Neural progenitor cell (in vitro differentiated cells): ENCODE data around the gene TRPM2. TPM values are rescaled to one million over a fixed set of nuclear protein-coding genes. Genes with fewer than 3 reads are reported as not detected.

ENCODE experiments used
- DNase-seq: peaks from one replicate; pipeline ENCODE4 v3.0.0-alpha.2; 2016; ENCODE audit warnings: low spot score
- H2AFZ ChIP-seq: fragments of 200-600 bp; sonication (generic); replicated peaks from 2 replicates; pipeline ENCODE4 v1.6.1; 2016; ENCODE audit warnings: antibody characterized with exemption
- H3F3A ChIP-seq: fragments of 200-600 bp; sonication (generic); 2 replicates; pipeline ENCODE4 v1.6.1; 2016; ENCODE audit warnings: antibody characterized with exemption, low read depth
- H3K27ac ChIP-seq: fragments of 200-600 bp; sonication (generic); 2 replicates; pipeline ENCODE4 v1.5.1; 2016; ENCODE audit warnings: mild to moderate bottlenecking
- H3K27me3 ChIP-seq: fragments of 200-600 bp; sonication (generic); 2 replicates; pipeline ENCODE4 v1.6.1; 2016; ENCODE audit warnings: mild to moderate bottlenecking, moderate library complexity
- H3K36me3 ChIP-seq: fragments of 200-600 bp; sonication (generic); 2 replicates; pipeline ENCODE4 v1.5.1; 2016
- H3K4me1 ChIP-seq: fragments of 200-600 bp; sonication (generic); 2 replicates; pipeline ENCODE4 v1.6.1; 2016; ENCODE audit warnings: mixed run types
- H3K4me2 ChIP-seq: fragments of 200-600 bp; sonication (generic); 2 replicates; pipeline ENCODE4 v1.6.1; 2016
- H3K4me3 ChIP-seq: fragments of 200-600 bp; sonication (generic); 2 replicates; pipeline ENCODE4 v1.5.1; 2016
- H3K79me2 ChIP-seq: fragments of 200-600 bp; sonication (generic); 2 replicates; pipeline ENCODE4 v1.6.1; 2016; ENCODE audit warnings: low read depth
- H3K9ac ChIP-seq: fragments of 200-600 bp; sonication (generic); 2 replicates; pipeline ENCODE4 v1.6.1; 2016
- H3K9me3 ChIP-seq: fragments of 200-600 bp; sonication (generic); 2 replicates; pipeline ENCODE4 v1.5.1; 2016; ENCODE audit warnings: low read depth
- H4K20me1 ChIP-seq: fragments of 200-600 bp; sonication (generic); 2 replicates; pipeline ENCODE4 v1.6.1; 2016; ENCODE audit warnings: low read depth
- H3K27ac Mint-ChIP-seq: 3 replicates; pipeline ENCODE4 v1.8.0; 2021; ENCODE audit warnings: mixed read lengths
- H3K27me3 Mint-ChIP-seq: 2 replicates; pipeline ENCODE4 v1.8.0; 2022; ENCODE audit warnings: low read depth, mild to moderate bottlenecking, inconsistent platforms, moderate library complexity, mixed read lengths; ENCODE audit not compliant: insufficient read depth
- H3K36me3 Mint-ChIP-seq: 3 replicates; pipeline ENCODE4 v1.8.0; 2021; ENCODE audit warnings: mixed read lengths
- H3K4me1 Mint-ChIP-seq: 3 replicates; pipeline ENCODE4 v1.8.0; 2021; ENCODE audit warnings: mixed read lengths
- H3K4me3 Mint-ChIP-seq: 3 replicates; pipeline ENCODE4 v1.8.0; 2021; ENCODE audit warnings: mild to moderate bottlenecking, moderate library complexity, mixed read lengths
- H3K9me3 Mint-ChIP-seq: 3 replicates; pipeline ENCODE4 v1.8.0; 2020; ENCODE audit warnings: mixed read lengths
- CTCF ChIP-seq: fragments of 200-600 bp; sonication (generic); IDR thresholded peaks from 2 replicates; pipeline ENCODE4 v1.5.1; 2017; ENCODE audit warnings: antibody characterized with exemption, mild to moderate bottlenecking
- EZH2 ChIP-seq: fragments of 200-600 bp; sonication (generic); IDR thresholded peaks from 2 replicates; pipeline ENCODE4 v1.6.1; 2017; ENCODE audit warnings: antibody characterized with exemption, mild to moderate bottlenecking, moderate library complexity
- EZH2phosphoT487 ChIP-seq: fragments of 200-600 bp; sonication (generic); IDR thresholded peaks from 2 replicates; pipeline ENCODE4 v1.6.1; 2017; ENCODE audit warnings: antibody characterized with exemption
- total RNA-seq: library from RNA; depleted of rRNA; stranded (reverse); fragments of >200 nt; gene quantifications from 2 replicates; pipeline ENCODE4 v1.2.3, GENCODE V29; 2015; ENCODE audit warnings: low replicate concordance

TRPM2 gene
- total RNA-seq, 1 donor from 2014 or later, result not detected

GRCh38 chr21:44413566-44414290, 60.3 kb downstream of the TRPM2 start:
- Histone ChIP-seq H3K4me2 (no peak overlapping the region), H4K20me1 (no peaks in the 10 kb centered on the region), H3F3A (no peaks in the 10 kb centered on the region), H3K9ac (no peak overlapping the region), H3K27me3 (no peaks in the 10 kb centered on the region), H3K9me3 (no peaks in the 10 kb centered on the region), H3K27ac (no peak overlapping the region), H3K4me3 (no peak overlapping the region), H3K4me1 (peaks cover 6% of the 10 kb centered on the region), H3K36me3 (no peaks in the 10 kb centered on the region), H2AFZ (no peak overlapping the region), H3K79me2 (no peaks in the 10 kb centered on the region)
- Mint-ChIP-seq H3K27me3 (peaks cover 5% of the 10 kb centered on the region), H3K36me3 (peaks cover 3% of the 10 kb centered on the region), H3K9me3 (peaks cover 9% of the 10 kb centered on the region), H3K4me3 (no peak overlapping the region), H3K4me1 (peaks cover 4% of the 10 kb centered on the region), H3K27ac (no peak overlapping the region)
- no peak for TF ChIP-seq EZH2phosphoT487
- TF ChIP-seq CTCF, result no peak
- TF ChIP-seq EZH2, result no peak
- DNase-seq, result no peak

GRCh38 chr21:44414291-44415072, 61.1 kb downstream of the TRPM2 start:
- no peaks in the 10 kb centered on the region for H3K9me3 ChIP-seq
- H3F3A ChIP-seq, result no peaks in the 10 kb centered on the region
- H4K20me1 ChIP-seq, result no peaks in the 10 kb centered on the region
- no peaks in the 10 kb centered on the region for H3K36me3 ChIP-seq
- no peak overlapping the region for H3K4me3 Mint-ChIP-seq
- H3K27ac Mint-ChIP-seq, result no peak overlapping the region
- H3K9ac ChIP-seq, result no peak overlapping the region
- H3K4me2 ChIP-seq, result no peak overlapping the region
- H3K27ac ChIP-seq, result no peak overlapping the region
- H3K9me3 Mint-ChIP-seq, result peaks cover 4% of the 10 kb centered on the region
- H2AFZ ChIP-seq, result no peak overlapping the region
- H3K79me2 ChIP-seq, result no peaks in the 10 kb centered on the region
- no peak for TF ChIP-seq CTCF
- TF ChIP-seq EZH2, result no peak
- TF ChIP-seq EZH2phosphoT487, result no peak
- no peak for DNase-seq
- H3K27me3 ChIP-seq, result no peaks in the 10 kb centered on the region
- H3K4me1 ChIP-seq, result peaks cover 6% of the 10 kb centered on the region
- H3K27me3 Mint-ChIP-seq, result peaks cover 5% of the 10 kb centered on the region
- no peaks in the 10 kb centered on the region for H3K36me3 Mint-ChIP-seq
- H3K4me3 ChIP-seq, result no peak overlapping the region
- H3K4me1 Mint-ChIP-seq, result peaks cover 4% of the 10 kb centered on the region

GRCh38 chr21:44415073-44416025, 61.9 kb downstream of the TRPM2 start:
- Histone ChIP-seq H3K27me3 (no peaks in the 10 kb centered on the region), H3F3A (no peaks in the 10 kb centered on the region), H2AFZ (no peak overlapping the region), H3K4me3 (no peak overlapping the region), H3K4me1 (peaks cover 6% of the 10 kb centered on the region), H3K36me3 (no peaks in the 10 kb centered on the region), H4K20me1 (no peaks in the 10 kb centered on the region), H3K9ac (no peak overlapping the region), H3K27ac (no peak overlapping the region), H3K9me3 (no peaks in the 10 kb centered on the region), H3K4me2 (no peak overlapping the region), H3K79me2 (no peaks in the 10 kb centered on the region)
- Mint-ChIP-seq H3K4me1 (peaks cover 4% of the 10 kb centered on the region), H3K27ac (no peak overlapping the region), H3K4me3 (no peak overlapping the region), H3K9me3 (peaks cover 8% of the 10 kb centered on the region), H3K36me3 (no peaks in the 10 kb centered on the region), H3K27me3 (peaks cover 7% of the 10 kb centered on the region)
- TF ChIP-seq CTCF (no peak), EZH2 (no peak), EZH2phosphoT487 (no peak)
- DNase-seq, result peak; percentile 38
